GM21360 (cell line): ENCODE results near the gene DCAF11.

Experiments
- ATAC-seq: cut with Tn5 transposase; IDR thresholded peaks from one replicate; pipeline ENCODE4 v1.9.1; 2021; ENCODE audit warnings: mild to moderate bottlenecking, moderate library complexity; ENCODE audit not compliant: unreplicated experiment

DCAF11 gene

DNA sequence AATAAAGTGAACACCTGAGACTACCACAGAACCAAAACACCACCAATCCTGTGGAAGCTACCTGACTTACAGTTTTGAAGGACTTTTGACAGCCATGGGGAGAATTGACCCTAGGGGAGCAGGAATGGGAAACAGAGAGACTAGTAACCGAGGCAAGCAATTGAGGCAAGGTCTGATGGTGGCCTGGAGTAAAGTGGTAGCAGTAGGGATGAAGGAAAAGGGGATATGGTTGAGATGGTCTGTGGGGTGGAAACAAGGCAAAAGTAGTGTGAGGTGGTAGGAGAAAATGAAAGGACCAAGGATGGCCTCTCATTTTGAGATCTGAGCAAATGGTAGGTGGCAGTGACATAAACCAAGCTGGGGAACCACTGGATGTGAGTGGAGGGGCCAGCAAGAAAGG lies 42.3 kb downstream of the DCAF11 start:
- no peak for ATAC-seq

DNA sequence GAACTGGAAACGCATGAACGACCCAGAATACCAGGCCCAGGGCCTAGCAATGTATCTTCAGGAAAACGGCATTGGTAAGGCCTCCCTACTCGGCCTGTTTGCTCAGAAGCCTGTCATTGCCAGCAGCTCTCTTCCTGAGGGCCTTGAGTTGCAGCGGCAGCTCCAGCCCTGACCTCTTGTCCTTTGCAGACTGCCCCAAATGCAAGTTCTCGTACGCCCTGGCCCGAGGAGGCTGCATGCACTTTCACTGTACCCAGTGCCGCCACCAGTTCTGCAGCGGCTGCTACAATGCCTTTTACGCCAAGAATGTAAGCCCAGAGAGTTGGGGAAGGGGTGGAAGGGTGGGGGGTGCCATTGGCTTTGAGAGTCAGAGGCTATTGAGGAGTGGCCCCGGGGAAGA lies 42.8 kb downstream of the DCAF11 start:
- no peak for ATAC-seq

GRCh38 chr14:24159777-24160498 lies 45.4 kb downstream of the DCAF11 start:
- ATAC-seq, result no peak

GRCh38 chr14:24160499-24160849 lies 45.9 kb downstream of the DCAF11 start:
- no peak for ATAC-seq

GRCh38 chr14:24160850-24161804 lies 46.5 kb downstream of the DCAF11 start, which contains the start of gene IRF9:
TSS of gene IRF9 (plus strand) at chr14:24161265. CDS start at chr14:24162145, 880 bp downstream.
- peak; percentile 75 for ATAC-seq

GRCh38 chr14:24162093-24162492 lies 47.5 kb downstream of the DCAF11 start:
- no peak for ATAC-seq

- ATAC-seq, result no peak
Observed at GRCh38 chr14:24164518-24164991, 50.0 kb downstream of the DCAF11 start.

- no peak for ATAC-seq
Observed at GRCh38 chr14:24165785-24166184, 51.2 kb downstream of the DCAF11 start.

GRCh38 chr14:24167469-24168114 lies 53.0 kb downstream of the DCAF11 start:
- ATAC-seq, result no peak

- ATAC-seq, result peak; percentile 70
Observed at GRCh38 chr14:24171422-24172260, 57.1 kb downstream of the DCAF11 start, which contains the start of gene REC8. TSS of gene REC8 (plus strand) at chr14:24172080. CDS start at chr14:24172553, 473 bp downstream.

DNA sequence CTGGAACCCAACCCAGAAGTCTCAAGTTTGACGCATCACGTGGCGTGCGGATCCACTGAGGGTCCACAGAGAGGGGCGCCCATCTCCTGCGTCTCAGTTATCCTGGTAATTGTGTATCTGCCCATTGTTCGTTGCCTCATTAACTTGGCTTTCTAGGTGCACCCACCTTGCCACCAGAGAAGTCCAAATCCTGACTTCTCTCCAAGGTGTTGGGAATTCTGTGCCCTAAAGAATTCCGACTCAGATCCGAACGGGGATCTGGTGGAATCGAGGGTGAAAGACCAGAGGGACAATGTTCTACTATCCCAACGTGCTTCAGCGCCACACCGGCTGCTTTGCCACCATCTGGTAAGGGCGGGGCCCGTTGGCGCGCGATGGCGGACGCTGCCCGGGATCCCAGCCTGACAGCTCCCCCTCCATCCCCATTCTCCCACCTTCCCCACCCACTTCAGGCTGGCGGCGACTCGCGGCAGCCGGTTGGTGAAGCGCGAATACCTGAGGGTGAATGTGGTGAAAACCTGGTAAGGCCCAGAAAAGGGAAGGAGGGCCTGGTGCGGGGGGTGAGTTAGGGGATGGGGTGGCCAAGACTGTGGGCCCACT lies 57.8 kb downstream of the DCAF11 start:
- no peak for ATAC-seq

- no peak for ATAC-seq
Observed at GRCh38 chr14:24172871-24173281, 58.3 kb downstream of the DCAF11 start.
